ENCODE data around the gene DBX1.

DNA sequence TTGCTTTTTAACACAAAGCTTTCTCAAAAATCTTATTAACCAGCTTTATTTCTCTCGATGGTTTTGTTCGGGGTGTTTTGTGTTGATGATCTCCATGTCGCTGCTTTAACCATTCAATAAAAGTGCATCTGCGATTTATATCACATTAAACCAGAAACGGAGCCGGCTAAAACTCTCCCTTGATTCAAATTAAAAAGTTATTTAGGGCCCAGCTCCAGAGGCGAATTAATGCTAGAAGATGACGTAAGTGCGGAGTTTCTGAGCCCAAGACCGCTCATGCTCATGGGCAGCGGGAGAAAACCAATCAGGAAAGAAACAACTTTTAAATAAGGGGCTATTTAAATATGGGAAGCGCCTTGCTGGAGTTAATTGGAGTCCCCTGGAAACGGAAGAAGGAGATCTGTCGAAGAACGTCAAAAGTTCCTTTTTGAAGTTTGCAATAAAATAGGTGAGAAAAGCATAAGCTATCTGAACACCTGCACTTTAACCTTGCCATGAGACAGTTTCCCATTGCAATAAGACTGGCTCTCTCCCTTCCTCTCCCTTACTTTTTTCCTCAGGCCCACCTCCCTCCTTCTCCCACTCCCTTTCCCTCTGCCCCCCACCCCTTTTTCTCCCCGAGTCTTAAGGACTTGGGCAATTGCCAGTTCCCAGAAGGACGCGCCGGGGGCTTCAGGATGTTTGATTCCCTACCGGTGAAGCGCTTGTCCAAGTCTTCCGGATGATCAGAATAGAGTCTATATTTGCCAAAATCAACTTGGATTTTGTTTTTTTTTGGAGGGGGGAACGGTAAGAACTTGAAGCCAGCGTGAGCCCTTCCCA lies 1.9 kb upstream of the DBX1 start:
- TF ChIP-seq, protein P1, sequence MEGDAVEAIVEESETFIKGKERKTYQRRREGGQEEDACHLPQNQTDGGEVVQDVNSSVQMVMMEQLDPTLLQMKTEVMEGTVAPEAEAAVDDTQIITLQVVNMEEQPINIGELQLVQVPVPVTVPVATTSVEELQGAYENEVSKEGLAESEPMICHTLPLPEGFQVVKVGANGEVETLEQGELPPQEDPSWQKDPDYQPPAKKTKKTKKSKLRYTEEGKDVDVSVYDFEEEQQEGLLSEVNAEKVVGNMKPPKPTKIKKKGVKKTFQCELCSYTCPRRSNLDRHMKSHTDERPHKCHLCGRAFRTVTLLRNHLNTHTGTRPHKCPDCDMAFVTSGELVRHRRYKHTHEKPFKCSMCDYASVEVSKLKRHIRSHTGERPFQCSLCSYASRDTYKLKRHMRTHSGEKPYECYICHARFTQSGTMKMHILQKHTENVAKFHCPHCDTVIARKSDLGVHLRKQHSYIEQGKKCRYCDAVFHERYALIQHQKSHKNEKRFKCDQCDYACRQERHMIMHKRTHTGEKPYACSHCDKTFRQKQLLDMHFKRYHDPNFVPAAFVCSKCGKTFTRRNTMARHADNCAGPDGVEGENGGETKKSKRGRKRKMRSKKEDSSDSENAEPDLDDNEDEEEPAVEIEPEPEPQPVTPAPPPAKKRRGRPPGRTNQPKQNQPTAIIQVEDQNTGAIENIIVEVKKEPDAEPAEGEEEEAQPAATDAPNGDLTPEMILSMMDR (IDR thresholded peaks at IDR 0.05) = no peak
- TF ChIP-seq ESRRA (IDR thresholded peaks at IDR 0.05; ENCODE audit: borderline replicate concordance, low read length) (no peak), RAD21 (conservative IDR thresholded peaks at IDR 0.05 in 1 of 2, IDR thresholded peaks at IDR 0.05 in 1 of 2) (no peak), CHD4 (IDR thresholded peaks at IDR 0.05; ENCODE audit: borderline replicate concordance) (no peak), PHF8 (IDR thresholded peaks at IDR 0.05; ENCODE audit: borderline replicate concordance, low read depth) (no peak), SMC3 (IDR thresholded peaks at IDR 0.05) (no peak)
- TF ChIP-seq, protein P2, sequence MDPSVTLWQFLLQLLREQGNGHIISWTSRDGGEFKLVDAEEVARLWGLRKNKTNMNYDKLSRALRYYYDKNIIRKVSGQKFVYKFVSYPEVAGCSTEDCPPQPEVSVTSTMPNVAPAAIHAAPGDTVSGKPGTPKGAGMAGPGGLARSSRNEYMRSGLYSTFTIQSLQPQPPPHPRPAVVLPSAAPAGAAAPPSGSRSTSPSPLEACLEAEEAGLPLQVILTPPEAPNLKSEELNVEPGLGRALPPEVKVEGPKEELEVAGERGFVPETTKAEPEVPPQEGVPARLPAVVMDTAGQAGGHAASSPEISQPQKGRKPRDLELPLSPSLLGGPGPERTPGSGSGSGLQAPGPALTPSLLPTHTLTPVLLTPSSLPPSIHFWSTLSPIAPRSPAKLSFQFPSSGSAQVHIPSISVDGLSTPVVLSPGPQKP (IDR thresholded peaks at IDR 0.05; ENCODE audit: low read depth, low read length) = no peak
- TF ChIP-seq, protein P3, sequence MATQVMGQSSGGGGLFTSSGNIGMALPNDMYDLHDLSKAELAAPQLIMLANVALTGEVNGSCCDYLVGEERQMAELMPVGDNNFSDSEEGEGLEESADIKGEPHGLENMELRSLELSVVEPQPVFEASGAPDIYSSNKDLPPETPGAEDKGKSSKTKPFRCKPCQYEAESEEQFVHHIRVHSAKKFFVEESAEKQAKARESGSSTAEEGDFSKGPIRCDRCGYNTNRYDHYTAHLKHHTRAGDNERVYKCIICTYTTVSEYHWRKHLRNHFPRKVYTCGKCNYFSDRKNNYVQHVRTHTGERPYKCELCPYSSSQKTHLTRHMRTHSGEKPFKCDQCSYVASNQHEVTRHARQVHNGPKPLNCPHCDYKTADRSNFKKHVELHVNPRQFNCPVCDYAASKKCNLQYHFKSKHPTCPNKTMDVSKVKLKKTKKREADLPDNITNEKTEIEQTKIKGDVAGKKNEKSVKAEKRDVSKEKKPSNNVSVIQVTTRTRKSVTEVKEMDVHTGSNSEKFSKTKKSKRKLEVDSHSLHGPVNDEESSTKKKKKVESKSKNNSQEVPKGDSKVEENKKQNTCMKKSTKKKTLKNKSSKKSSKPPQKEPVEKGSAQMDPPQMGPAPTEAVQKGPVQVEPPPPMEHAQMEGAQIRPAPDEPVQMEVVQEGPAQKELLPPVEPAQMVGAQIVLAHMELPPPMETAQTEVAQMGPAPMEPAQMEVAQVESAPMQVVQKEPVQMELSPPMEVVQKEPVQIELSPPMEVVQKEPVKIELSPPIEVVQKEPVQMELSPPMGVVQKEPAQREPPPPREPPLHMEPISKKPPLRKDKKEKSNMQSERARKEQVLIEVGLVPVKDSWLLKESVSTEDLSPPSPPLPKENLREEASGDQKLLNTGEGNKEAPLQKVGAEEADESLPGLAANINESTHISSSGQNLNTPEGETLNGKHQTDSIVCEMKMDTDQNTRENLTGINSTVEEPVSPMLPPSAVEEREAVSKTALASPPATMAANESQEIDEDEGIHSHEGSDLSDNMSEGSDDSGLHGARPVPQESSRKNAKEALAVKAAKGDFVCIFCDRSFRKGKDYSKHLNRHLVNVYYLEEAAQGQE (IDR thresholded peaks at IDR 0.05) = no peak
